Stimulated activated CD8-positive, alpha-beta memory T cell treated with anti-CD3 and anti-CD28 coated beads, Interleukin-7, amount 100 ng/mL, for 4 hours (primary cell): Measurements from ENCODE around the gene PLEKHA3.
A peak's percentile ranks its signal among the peaks of the same experiment; 100 is the strongest.
"Not testable (repeated sequence)": the region's sequence is repeated elsewhere in the genome, so short reads cannot be mapped to it uniquely, and the experiment has no call there.

ENCODE experiments used
- DNase-seq, 2 donors: peaks; one replicate each; pipeline ENCODE4 v3.0.0-alpha.2; 2020; ENCODE audit warnings: low read depth in 2 of 2

PLEKHA3 gene

GRCh38 chr2:178480227-178481181, at the start of gene PLEKHA3:
Gene PLEKHA3, plus strand, starts transcription at chr2:178480457. Its CDS starts 413 bp downstream, at chr2:178480870.
- peak; percentile 55 to 68 for DNase-seq

GRCh38 chr2:178436662-178437061, 43.6 kb upstream of the PLEKHA3 start:
- no peak for DNase-seq

DNA sequence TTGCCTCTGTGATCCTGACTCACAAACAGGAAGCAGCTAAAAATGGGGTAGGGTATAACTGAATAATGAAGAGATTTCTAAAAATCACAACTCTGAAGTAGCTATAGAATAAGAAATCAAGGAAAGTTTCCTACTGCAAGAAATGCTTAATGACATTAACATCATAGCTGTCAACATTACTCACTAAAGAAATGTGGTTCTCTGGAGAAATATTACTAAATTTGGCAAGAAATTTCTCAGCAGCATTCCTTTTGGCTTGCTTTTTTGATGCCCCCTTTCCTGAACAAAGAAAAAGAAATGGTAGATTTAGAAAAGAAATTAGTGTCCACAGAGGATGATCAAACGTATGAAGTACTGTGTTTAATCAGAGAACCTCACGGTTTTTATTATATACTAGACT, 38.8 kb upstream of the PLEKHA3 start:
- DNase-seq, result no peak

- no peak for DNase-seq
Measured at GRCh38 chr2:178448968-178449661, 31.1 kb upstream of the PLEKHA3 start.

DNA sequence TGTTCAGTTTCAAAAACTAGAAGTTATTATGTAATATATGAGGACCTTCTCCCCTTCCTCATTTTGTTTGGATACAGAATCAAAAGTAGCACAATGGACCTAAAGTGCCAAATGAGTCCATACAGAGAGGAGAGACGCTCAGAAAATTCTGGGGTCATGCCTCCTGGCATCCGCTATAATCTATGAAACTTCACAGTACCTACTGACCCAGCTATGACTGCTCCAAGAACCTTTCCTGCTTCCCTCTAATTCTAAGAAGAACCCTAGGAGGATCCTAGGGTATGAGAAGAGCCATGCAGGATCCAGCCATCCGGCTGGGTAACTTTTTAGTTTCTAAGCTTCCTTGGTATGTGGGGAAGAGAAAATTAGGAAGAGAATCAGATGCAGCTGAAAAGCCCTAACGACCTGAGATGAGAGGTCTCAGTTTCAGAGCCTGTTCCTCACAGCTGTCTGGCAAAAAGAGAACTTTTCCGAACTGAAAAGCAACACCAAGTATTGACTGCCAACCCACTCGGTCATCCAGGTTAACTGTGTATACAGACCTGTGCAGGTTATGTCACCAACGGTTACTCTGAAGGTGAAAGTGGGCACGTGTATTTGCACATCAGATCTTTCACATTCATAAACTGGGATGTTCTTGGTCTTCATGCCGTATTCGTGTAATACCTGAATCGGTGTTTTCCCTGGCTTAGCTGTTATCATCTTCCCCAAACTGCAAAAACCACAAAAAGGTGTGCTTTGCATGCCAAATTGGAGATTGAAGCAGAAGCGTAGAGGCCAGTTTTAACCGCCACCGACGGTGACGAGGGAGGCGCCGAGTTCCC, 30.3 kb upstream of the PLEKHA3 start:
- peak in 1 of 2 donors; percentile 17 for DNase-seq

DNA sequence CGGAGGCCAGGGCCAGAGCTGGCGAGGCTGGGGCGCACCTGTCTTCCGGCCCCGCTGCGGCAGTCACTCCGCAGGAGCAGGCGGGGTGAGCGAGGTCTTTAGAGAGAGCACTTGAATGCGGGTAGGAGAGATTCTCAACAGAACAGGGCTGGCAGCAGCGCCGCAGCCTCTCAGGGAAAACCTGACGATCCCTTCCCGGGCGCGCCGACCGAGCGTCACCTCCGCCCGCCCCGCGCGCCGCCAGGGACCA, 29.8 kb upstream of the PLEKHA3 start:
- DNase-seq, result peak in 1 of 2 donors; percentile 61

DNA sequence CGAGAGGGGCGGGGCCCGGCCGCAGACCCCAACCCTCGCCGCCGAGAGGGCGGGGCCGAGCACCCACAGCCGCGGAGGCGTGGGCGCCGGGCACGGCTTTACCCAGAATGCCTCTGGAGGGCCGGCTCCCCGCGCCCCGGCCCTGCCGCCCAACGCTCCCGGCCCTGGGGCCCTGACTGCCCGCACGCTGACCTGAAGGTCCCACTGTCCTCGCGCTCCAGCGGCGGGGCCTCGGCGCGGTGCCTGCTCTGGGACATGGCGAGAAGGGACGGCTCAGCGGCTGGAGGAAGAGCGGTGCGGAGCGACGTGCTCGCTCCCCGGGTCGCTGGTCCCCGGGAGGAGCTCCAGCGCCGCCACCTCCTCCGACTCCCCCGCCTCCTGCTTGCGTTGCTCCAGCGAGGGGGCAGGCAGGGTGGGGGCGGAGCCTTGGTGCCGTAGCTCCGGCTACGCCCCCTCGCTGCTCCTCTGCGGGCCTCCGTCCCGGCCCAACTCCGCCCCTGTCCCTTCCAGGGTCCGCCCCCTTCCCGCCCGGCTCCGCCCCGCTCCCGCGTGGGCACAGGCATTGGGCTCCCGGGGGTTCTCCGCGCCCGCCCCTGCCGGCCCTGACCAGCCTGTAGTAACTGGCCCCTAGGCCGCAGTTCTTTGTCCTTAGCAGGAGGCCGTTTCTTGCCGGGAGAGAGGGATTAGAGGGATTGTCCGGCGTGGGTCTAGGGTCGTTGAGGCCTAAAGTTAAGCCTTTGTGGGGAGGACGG, 29.3 kb upstream of the PLEKHA3 start, which contains the start of the genes PJVK and PRKRA:
PJVK (plus strand) TSS at position 605 of the 752 bp plus-strand sequence. CDS start 2,032 bp downstream, outside the sequence.
PRKRA (minus strand) TSS at position 402 of the 752 bp plus-strand sequence; CDS start at position 257, 145 bp downstream.
- DNase-seq, result peak; percentile 91 to 96

DNA sequence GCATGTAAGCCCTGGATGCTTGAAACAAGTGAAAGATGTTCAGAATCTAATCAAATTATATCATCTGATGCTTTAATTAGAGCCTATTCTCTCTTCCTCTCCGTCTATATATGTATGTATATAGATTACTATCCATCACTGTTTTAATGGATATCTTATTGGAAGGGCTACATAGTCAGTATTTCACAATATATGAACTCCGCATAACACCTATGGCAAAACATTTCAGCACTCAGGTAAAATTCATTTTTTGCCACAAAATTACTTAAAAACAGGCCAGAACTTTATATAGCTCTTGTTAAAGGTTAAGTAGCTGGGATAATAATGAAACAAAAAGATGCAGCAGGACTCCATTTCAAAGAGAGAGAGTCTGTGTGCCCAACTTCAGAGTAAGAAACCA, 27.9 kb upstream of the PLEKHA3 start:
- DNase-seq, result no peak

GRCh38 chr2:178452870-178453269, 27.4 kb upstream of the PLEKHA3 start:
- DNase-seq, result no peak

- DNase-seq, result no peak
Measured at GRCh38 chr2:178455947-178456346, 24.3 kb upstream of the PLEKHA3 start.

GRCh38 chr2:178457390-178457886, 22.8 kb upstream of the PLEKHA3 start:
- no peak for DNase-seq

DNA sequence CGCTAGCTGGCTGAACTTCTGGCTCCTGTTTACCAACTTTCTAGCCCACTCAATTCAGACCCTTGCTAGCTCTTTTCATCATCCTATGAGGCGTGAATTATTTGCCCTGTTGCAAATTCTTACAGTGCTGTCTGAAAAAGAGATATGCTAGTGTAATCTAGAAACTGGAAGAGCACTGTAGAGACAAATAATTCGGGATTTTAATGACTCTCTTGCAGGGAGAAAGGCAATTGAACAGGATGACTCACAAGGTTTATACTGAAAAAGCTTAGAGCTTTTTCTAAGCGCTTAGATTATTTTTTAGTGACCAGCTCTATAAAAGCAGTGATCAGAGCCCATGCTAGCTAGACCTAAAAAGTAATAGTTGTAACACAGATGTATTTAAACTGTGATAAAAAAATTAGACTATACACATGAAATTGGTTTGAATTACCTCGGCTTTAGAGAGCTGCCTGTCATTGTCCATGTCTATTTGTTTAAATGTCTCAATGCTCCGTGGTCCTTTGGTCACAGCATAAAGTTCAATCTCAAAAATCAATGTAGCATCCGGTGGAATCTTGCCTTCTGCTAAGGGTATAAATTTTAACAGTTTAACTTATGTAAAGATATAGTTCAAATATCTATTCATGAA, 10.9 kb upstream of the PLEKHA3 start:
- DNase-seq, result no peak

GRCh38 chr2:178471313-178471712, 8.9 kb upstream of the PLEKHA3 start:
- DNase-seq, result not testable (repeated sequence)

DNA sequence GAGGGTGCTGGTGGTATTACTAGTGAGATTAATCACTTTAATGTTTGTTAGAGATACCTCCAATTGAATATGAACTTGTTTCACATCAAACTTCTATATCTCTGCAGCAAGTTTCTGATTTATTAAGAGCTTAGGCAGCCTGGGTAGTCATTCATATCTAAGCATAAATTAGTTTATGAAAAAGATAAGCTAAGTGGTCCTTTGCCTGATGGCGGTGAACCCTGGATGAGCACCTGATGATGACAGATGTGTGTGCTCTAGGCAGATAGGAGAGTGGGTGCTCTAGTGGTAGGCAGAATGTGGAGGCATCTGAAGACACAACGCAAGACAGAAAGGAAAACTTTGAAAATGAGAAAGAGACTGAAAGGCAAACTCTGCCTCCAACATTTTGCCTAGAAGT, 6.9 kb upstream of the PLEKHA3 start:
- no peak for DNase-seq

GRCh38 chr2:178473931-178474330, 6.3 kb upstream of the PLEKHA3 start:
- DNase-seq, result no peak

DNA sequence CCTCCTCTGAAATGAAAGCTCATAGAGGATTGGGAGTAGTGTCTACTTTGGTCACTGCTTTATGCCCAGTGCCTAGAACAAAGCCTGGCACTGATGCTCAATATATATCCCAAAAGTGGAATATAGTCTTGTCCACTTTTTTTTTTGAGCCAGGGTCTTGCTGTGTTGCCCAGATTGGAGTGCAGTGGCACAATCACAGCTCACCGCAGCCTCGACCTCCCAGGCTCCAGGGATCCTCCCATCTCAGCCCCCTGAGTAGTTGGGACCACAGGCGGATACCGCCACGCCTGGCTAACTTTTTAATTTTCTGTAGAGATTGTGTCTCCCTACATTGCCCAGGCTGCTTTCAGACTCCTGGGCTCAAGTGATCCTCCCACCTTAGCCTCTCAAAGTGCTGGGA, 5.7 kb upstream of the PLEKHA3 start:
- DNase-seq, result no peak

GRCh38 chr2:178476477-178476876, 3.8 kb upstream of the PLEKHA3 start:
- no peak for DNase-seq

DNA sequence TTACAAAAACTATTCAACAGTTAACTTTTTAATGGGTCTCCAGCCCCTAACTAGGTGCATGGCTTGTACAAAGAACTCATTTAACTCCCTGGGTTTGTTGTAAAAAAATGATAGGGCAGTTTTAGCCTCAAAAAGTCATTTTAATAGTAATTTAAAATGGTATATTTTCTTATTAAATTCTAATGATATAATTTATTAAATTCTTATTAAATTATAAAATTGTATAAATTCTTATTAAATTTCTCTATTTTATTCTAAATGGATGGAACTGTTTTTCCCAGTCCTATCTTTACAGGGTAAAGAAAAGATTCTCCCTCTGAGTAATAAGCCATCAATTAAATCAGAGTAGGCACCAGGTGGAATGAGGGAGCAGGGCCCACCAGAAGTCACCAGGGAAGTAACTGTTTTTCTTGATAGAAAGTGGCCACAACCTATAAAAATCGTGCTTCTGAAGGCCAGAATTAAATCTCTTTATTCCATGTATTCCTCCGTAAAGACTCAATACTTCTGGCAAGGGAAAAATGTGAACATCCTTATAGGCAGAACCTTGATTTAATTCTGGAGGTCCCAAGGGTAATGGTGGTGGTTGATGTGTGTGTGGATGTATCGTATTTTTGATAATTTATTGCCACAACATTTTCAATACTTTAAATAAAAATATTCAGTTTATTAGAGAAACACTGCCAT, 2.7 kb upstream of the PLEKHA3 start:
- DNase-seq, result no peak

- no peak for DNase-seq
Measured at GRCh38 chr2:178478130-178478438, 2.2 kb upstream of the PLEKHA3 start.
